Measurements from ENCODE around the gene LRP1B. TPM values are rescaled to one million over a fixed set of nuclear protein-coding genes. Genes with fewer than 3 reads are reported as not detected.

The LRP1B gene
- total RNA-seq, 2 donors from 2014 or later, result 0.09 to 0.59 TPM

DNA sequence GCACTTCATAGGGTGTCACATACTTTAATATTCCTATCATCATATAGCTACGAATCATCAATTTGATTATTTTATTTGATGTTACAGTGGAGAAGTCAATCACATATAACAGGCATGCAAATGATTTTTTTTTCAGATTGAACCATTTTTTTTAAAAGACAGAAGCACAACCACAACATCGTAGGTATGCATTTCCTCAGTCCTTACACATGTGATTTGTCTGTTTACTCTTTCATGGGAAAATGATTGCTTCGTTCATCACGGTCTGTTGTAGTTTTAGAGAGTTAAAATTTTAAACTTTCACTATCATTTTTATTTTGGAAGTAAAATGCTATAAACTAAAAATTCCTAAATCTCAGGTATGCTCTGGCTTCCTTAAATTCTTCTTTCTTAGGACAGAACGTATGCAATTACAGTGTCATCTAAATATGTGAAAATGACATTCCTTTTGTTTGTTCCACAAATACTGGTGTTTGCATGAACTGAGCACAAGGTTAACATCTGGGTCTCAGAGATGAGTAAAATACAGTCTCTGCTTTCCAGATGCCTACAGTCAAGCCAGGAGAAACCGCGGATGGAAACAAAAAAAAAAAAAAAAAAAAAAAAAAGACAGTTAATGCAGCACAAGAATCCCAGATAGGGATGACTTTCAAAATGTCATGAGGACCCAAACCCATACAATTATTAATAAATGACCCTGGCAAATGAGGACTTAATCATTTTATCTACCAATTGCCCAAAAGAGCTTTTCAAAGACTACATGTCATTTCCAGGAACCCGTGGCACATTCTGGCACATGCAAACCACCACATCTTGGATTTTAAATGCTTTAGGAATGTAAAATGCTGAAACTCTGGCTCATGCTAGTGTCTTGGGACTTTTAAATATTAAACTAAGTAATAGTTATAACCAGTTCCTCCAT, 201.2 kb downstream of the LRP1B start:
- DNase-seq (no peak), ATAC-seq (no peak)
- intact Hi-C loops (cut with DNase I, micrococcal nuclease), result no loop called here

DNA sequence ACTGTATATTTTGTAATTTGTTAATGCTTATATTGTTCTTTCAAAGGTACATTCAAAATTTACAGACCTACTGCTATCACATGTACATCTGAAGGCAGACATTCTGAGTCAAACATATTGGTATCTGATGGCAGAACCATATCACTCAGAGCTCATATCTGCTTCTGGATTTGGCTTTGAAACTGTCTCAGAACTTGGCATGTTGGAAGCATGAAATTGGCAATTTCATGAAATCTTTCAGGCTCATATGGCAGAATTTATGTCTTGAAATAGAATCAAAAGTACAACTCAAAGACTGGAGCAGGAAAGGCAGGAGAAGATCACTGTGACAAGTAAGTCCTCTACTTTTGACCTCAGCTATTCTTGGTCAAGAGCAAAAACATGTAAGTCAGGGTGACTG, 202.3 kb downstream of the LRP1B start:
- no peak for DNase-seq
- no peak for ATAC-seq
- intact Hi-C loops (cut with DNase I, micrococcal nuclease), result no loop called here

DNA sequence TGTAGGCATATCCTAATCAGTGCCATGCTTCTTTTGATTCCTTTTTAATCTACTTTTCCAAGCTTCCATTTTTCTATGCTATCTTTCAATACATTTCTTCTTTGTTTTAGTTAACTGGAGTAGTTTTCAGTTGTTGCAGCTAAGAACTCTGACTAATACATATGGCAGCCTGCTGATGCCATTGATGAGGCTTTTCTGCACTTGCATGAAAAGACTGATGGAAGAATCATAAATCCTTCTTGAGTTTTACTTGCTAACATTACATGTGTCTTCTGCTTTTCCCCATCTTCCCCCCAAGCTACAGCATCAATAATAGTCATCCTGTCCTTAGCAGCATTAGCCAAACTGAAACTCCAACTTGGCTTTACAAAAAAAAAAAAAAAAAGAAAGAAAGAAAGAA, 203.3 kb downstream of the LRP1B start:
- intact Hi-C loops (cut with DNase I, micrococcal nuclease), result no loop called here
- DNase-seq (no peak), ATAC-seq (no peak)

DNA sequence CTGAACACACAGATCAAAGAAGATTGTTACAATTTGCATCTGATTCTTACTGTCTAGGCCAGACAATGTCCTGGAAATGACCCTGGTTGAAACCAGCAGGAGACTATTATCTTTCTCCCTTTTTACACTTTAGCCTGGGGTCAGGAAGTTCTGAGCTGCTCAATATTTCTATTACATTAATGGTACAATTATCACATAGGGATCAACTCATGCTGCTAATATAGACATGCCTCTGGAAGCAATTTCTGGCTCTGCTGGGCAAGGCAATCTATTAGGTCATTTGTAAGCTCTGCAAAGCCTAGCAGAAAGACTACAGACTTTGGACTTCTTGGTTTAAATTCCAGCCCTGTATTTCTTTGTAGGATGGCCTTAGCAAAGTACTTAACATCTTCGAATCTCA, 205.3 kb downstream of the LRP1B start:
- DNase-seq (no peak), ATAC-seq (no peak)
- intact Hi-C loops (cut with DNase I, micrococcal nuclease), result no loop called here

DNA sequence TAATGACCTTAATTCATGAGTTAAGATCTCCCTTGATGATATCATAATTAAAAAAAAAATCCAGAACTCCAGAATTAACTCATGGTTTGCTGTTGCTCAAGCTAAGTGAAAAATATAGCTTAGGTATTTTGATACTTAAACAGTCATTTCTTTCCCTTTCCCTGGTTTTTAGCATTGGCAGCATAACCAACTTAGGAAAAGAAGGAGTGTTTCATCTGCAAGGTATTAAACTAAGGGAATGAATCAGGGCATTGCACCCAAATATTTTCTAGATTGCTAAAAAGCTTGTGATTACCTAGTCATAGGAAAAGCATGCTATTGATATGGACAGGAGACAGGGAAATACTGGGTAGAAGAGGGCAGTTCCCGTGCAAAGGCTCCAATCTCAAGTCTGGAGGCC, 207.2 kb downstream of the LRP1B start:
- ATAC-seq (no peak), DNase-seq (no peak)
- intact Hi-C loops (cut with DNase I, micrococcal nuclease), result no loop called here

DNA sequence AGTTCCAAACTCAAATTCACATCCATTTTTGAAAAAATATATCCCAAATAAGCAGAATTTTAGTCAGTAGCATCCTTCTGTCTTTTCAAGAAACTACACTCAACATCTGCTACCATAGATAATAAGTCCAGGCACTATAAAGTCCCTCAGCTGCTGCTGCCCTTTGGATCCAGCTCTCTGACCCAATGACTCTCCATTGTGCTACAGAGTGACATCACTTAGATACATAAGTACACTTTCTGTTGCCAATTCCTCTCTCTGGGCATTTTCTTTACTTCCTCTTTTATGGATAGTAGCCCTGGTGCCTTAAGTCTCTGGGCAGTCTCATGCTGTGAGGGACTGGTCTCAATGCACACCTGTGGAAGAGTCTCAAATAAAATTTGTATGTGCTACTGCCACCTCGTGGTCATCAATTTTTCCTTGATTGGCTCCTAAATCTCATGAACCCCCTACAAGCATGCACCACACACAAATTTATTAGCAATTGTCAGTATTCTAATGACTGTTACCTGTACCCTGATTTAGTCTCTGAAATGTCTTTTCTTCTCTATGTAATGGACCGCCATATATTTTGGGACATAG, 219.2 kb downstream of the LRP1B start:
- DNase-seq (peak in 1 of 2 donors; percentile 11), ATAC-seq (no peak)
- intact Hi-C loops (cut with DNase I, micrococcal nuclease), result no loop called here

DNA sequence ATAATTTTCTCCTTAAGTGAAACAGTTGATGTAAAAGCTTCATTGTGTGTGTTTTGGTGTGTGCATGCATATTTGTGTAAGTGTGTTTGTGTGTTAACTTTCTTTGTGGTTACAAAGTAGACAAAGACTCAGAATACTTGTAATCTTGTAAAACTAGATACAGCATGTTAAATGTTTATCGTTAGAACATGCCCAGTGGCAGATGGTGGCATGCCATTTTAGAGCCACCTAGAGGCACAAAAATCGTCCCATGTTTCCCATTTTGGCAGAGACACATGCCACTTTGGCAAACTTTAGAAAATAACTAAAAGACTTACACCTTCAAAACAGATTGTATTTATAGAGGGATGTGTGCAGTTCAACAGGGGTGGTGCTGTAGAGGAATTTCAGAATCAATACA, 224.1 kb downstream of the LRP1B start:
- intact Hi-C loops (cut with DNase I, micrococcal nuclease), result no loop called here
- DNase-seq (no peak), ATAC-seq (no peak)

DNA sequence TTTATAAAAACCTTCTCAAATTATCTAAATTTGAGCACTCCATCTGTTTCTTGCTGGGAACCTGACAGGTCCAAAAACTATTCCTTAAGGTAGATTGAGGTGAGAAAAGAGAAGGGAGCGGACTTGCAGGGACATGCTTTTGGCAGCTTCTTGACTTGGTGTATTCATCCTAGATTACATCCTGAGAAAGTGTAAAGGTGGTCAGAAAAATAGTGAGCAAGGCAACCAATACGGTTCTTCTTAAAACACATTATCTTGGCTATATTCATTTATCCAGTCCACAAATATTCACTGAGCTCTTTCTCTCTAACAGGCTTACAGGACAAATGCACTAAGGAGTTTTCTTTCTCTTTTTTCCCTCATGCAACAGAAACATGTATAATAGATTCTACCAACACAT, 230.0 kb downstream of the LRP1B start:
- intact Hi-C loops (cut with DNase I, micrococcal nuclease), result no loop called here
- ATAC-seq, result no peak
- DNase-seq, result no peak

DNA sequence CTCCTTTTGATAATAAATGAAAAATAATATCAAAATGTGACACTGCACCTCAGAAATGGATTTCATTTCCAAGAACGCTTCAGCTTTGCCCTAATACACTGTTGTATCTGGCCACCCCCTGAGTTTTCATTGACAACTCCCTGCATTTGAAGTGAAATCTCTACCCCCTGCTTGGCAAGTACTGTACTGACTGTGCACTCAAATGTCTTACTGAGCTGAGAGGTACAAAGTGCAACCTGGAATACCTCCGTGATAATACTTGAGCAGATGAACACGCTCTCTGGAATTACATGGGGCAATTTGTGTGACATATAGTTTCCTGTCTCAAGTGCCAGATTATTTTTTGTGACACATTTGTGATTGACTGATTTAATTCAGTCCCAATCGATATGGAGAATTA, 231.1 kb downstream of the LRP1B start:
- DNase-seq (no peak), ATAC-seq (no peak)
- intact Hi-C loops (cut with DNase I, micrococcal nuclease), result no loop called here

DNA sequence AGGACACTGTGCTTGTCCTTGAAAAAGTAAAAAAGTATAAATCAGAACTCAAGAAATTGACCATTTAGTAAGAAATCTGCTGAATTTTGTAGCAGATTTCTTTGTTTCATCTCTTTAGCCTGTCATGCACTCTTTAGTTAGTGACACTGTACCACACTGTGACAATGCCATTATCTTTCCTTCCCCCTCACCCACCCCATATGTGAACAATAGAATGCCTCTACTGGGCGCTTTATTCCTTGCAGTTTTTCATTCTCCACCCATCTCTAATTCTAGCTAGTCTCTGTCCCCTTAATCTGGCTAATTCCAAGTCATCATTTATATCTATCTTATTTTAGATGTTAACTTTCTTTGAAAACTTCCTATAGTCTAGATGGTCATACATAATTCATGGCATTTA, 241.0 kb downstream of the LRP1B start:
- no peak for ATAC-seq
- no peak for DNase-seq
- intact Hi-C loops (cut with DNase I, micrococcal nuclease), result no loop called here

DNA sequence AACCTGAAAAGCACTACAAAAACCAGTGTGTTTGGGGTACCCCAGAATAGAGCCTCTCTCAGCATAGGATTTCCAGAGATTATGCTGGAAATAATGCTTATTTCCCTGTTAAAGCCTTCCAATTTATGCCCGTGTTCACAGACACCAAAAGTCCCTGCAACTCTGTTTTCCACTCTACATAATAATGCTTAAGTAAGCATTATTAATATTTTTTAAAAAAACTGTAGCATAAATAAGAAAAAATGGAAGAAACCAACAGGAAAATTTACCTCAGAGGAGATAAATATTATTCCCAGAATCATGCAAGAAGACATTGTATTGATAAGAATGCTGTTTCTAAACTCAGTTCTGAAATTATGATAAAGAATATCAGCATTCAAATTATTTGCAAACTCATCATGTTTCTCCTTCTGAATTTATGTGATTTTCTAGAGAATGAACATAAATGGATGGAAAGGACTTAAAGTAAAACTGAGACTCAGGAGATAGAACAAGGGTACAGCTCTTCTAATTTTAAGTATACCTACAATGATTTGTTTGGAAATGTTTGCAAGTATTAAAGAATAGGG, 241.7 kb downstream of the LRP1B start:
- DNase-seq, result no peak
- ATAC-seq, result no peak
- intact Hi-C loops (cut with DNase I, micrococcal nuclease), result no loop called here

DNA sequence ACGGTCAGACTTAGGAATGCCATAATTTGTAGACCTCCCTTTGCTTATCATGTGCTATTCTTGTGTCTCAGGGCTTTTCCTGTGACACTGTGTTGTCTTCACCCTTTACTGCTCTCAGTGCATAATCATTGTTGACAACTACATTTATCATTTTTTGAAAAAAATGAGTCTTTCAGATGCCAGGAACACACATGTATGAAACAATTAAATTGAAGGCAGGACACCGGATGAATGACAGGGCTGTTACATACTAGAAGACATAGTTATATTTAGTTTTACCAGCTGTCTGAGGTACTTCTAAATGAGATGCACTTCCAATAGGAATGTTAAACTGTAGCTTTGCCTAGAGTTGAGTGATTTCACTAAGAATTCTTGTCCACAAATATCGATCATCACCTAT, 243.5 kb downstream of the LRP1B start:
- ATAC-seq (no peak), DNase-seq (no peak)
- intact Hi-C loops (cut with DNase I, micrococcal nuclease), result no loop called here

DNA sequence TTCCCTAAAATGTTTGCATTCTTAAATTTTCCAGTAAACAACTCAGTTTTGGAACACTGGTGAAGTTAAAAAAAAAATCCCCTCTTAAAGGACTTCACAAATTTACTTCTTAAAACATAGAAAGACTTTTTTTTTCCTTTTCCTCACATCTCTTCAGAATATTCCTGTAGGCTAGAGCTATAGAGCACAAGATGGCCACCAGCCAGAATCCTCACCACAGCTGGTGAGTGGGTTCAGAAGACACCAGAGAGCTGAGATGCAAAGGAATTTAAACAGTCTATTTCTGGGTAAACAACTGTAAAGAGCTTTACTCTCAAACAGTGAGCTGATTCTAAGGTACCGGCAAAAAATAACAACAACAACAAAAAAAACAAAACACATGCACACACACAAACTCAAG, 252.8 kb downstream of the LRP1B start:
- ATAC-seq, result no peak
- intact Hi-C loops (cut with DNase I, micrococcal nuclease), result no loop called here
- no peak for DNase-seq

DNA sequence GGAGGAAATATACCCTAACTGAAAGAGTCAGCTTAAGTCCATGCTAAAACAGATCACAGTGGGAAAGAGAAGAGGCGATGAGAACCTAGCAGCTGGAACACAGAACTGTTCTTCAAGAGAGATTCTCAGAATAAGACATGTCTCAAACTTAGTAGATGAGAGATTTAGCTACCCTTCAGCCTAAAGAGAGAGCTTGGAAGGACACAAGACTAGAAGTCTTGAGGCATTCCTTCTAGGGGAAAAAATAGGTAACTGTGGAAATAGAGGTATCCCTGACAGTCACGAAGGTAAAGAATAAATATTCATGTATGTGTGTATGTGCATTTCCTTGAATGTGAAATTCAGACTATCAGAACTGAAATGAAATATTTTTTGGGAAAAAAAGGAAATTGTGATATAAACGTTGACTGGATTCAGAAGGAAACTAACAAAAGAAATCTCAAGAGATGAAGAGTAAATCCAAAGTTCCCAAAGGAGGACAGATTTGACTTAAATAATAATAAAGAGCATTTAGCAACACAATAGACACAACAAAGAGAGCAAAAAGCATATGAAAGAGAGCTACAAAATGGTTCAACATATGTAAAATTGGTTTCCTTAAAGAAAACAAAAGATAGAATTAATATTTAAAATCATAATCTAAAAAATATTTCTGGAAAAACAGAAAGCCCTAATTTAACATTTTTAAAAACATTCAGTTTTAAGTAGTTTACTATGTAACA, 258.7 kb downstream of the LRP1B start:
- DNase-seq (no peak), ATAC-seq (no peak)
- intact Hi-C loops (cut with DNase I, micrococcal nuclease), result no loop called here

DNA sequence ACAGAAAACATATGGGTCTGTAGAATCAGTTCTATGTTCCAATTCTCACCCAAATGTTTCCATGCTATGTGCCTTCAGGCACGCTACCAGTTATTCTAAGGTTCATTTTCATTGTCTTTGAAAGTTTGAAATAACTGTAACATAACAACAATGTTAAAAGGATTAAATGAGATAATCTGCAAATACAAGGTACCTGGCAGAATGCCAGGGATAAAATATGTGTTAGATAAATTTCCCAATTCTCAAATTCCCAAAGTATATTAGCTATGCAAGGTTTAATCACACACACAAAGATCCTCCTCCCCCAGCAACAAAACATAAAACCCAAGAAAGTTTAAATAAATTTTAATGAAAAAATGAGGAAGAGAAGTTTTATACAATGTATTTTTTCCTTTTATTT, 261.2 kb downstream of the LRP1B start:
- DNase-seq, result no peak
- no peak for ATAC-seq
- intact Hi-C loops (cut with DNase I, micrococcal nuclease), result no loop called here

DNA sequence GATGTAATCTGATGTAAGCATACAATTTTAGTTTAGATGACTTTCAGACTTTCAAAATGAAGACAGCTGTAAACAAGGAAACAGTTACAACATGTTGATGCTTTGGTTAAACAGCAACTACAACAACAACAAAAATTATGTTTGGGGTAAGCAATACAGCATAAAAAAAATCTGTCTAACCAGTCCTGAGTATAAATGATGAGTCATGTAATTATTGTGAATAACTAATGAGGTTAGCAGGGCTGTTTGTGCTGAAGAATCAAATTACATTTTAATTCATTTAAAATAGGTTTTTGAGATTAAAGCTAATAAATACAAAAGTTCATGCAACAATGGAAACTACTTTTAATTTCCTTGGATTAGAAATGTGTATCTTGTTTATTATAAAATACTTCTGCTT, 266.9 kb downstream of the LRP1B start:
- DNase-seq (no peak), ATAC-seq (no peak)
- intact Hi-C loops (cut with DNase I, micrococcal nuclease), result no loop called here

DNA sequence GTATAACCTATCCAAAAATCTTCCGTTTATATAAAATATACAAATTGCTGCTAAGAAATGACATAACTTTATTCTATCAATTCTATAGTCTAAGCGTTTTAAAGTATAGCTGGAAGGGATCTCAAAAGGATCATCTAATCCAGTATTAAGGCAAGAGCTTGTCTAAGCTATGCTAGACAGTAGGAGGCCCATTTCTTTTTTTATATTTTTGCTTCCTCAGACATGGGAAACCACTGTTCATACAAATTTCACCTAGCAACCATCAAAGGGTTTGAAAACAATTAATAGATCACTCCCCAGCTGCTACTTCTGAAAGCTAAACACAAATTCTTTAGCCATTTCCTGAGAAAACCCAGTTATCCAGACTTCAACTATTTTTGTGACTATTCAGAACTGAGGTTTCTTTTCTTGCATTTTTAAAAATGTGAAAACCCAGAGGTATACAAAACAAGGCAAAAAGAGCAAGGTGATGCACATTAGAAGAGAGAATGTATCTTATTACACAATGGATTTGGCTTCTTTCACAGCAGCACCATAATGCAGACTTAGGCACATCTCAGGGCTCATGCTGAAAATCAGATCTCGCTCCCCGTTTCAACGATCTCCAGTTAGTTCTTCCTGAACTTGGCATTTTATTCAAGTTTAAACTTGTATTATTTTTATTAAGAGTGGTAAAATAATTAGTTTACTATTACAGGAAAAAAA, 274.4 kb downstream of the LRP1B start:
- ATAC-seq (no peak), DNase-seq (no peak)
- intact Hi-C loops (cut with DNase I, micrococcal nuclease), result no loop called here

DNA sequence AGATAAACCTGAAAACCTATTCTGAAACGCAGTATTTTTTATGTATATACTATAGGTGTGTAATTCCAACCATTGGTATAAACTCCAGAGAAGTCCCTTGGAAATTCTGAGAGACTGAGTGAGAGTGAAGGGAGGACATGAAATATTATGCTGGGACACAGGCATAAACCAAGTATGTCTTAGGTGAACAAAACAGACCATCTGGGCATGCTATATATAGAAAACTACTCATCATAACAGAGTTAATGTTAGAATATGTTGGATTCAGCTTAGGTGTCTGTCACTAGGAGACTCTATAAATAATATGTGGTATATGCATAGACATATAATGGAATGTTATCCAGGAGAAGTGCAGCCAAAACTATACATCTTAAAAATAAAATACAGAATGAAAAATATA, 282.6 kb downstream of the LRP1B start:
- intact Hi-C loops (cut with DNase I, micrococcal nuclease), result no loop called here
- DNase-seq (no peak), ATAC-seq (no peak)

DNA sequence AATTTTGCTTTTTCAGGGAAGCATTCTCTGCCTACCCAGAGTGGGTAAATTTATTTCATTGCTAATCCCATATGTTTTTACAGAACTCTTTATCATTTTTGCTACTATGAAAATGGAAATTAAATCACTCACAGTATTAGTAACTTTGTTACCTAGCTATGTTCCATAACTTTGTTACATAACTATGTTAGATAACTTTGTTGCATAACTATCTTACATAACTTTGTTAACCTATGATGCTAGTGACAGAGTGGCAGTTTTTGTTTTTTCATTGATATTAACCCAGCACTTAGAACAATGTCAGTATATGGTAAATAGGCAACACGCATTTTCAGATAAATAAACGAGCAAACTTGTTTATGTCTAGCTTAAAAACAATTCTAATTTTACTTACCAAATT, 286.6 kb downstream of the LRP1B start:
- intact Hi-C loops (cut with DNase I, micrococcal nuclease), result no loop called here
- DNase-seq (no peak), ATAC-seq (no peak)
